Measurements from ENCODE around the gene FSTL4.
"Not testable (repeated sequence)": the region's sequence is repeated elsewhere in the genome, so short reads cannot be mapped to it uniquely, and the experiment has no call there.

The FSTL4 gene

DNA sequence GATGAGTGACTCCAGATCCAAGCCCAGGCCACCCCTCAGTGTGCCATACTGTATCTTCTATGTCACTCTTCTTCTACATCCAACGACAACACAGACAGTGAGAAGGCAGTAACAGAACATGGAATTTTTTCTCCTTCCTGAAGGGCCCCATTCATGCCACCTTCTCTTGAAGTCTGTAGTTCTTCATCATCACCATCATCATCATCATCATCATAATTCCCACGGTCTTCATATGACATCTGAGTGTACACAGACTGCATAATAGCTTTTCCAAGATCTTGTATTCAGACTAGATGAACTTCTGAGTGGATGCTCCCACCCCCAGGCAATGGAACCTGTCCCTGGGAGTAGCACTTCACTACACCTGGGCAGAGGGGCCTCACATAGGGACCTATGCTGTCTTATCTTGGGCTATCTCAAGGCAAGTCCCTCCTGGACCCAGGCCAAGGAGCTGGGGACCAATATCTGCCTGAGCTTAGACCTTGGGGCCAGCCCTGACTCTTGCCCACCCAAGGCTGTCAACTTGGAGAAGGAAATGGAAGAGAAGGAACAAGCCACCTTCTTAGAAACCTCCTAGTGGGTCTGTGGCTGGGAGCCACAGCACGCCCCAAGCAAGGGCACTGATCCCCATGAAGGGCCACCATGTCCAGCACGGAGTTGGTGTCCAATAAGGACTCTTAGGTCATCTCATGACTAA is 159.1 kb downstream of the FSTL4 start:
- DNase-seq, result no peak

DNA sequence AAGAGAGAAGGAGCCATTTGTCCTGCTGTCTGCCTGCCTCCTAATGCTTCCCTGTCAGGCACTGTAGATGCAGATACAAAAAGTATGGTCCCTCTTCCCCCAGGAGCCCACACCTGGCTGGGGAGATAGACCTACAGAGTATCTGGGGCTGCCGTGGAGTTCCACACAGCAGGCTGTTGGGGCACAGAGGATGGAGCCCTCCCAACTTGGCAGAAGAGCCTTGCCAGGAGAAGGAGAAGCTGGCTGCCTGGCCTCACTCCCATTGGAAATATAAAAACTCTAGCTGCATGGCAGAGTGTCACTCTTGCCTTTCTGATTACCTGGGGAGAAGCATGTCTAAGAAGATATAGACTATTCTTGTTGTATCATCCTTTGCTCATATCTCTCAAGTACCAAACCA is 160.4 kb downstream of the FSTL4 start:
- no peak for DNase-seq

- DNase-seq, result no peak
Observed at GRCh38 chr5:133450286-133450685, 162.1 kb downstream of the FSTL4 start.

GRCh38 chr5:133449181-133449580 is 163.2 kb downstream of the FSTL4 start:
- DNase-seq, result no peak

DNA sequence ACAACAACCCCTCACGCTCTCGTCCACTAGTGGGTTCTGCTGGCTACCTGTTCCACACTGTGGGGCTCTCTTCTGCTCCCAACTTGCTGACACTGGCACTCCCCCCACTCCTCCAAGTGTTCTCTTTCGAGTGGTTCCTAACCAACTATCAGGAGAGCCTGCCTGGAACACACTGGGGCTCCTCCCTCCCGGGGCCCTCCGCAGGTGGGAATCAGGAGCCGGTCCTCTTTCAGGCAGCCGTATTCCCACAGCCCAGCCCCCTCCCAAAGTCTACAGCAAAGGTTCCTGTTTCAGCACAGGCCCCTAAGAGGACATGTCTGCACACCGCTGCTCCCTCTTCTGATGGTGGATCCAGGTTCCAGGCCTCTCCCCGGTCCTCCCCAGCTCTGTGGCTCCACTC is 165.9 kb downstream of the FSTL4 start:
- DNase-seq, result no peak

DNA sequence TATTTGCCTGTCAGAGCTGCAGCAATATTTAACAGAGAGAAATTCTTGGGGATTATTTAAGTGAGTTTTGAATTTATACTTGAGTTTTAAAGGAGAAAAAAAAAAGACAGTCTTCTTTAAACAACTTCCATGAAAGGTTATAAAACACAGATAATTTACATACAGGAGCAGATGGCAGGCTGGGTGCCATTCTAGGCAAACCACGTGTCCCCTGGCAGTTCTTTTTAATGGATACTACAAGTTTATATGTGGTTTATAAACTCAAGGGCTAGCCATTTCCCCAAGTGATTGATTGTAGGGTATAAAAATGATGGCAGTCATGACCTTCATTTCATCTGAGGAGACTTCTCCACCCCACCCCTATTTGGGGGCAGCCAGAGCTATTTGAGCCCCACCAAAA is 166.6 kb downstream of the FSTL4 start:
- no peak for DNase-seq

DNA sequence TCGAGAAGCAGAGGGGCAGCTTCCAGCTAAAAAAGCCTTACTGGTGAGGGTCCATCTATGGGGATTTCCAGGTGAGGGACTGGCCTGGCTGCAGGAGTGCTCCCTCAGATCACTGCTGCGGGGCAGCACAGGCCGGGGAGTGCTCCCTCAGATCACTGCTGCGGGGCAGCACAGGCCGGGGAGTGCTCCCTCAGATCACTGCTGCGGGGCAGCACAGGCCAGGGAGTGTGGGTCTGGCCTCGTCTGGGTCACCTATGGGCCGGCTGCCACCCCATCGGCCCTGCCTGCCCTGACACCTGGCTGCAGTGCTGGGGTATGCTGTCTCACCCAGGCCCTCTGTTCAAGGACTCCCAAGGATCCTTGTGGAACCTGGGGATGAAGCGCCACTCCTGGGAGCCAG is 167.1 kb downstream of the FSTL4 start:
- not testable (repeated sequence) for DNase-seq

DNA sequence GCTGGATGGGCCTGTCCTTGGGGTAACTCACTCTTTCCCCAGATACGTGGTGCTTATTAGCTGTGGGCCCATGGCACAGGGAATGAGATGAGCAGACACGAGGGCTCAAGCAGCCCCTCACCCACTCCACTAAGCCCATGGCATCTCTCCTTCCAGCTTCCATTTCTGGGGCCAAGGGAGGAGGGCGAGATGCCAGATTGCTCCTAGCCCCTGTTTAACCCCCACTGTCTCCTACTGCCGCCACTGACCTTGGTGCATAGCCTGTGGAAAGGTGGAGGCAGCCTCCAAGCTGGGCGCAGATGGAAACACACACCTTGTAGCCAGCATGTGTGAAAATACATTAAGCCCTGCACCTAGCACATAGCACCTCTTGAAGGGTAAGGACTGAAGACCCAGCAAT is 167.6 kb downstream of the FSTL4 start:
- no peak for DNase-seq

DNA sequence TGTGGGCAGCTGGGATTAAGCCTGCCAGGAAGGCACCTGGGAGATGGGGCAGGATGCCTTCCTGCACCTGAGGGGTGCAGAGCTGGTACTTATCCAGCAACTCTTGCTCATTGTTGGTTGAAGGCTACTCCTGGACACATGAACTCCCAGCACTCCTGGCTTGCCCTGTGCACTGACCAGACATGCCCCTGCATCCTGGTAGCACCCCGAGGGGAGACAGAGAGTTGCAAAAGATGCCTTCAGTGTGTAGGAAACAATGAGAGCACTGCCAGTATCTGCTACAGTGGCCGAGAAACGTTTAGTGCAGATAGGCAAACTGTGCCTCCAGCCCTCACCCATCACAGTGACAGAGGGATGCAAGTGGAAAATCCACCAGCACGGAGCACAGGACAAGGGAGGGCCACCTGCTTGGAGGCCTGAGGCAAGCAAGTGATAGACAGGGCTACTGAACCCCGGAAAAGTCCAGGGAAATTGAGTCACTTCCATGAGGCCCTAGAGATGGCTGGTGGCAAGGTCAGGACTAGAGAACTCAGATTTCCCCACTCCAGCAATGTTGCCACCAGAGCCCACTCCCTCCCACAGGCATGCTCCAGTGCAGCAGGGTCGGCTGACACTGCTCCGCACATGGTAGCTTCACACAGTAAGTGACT is 171.1 kb downstream of the FSTL4 start:
- DNase-seq, result no peak

DNA sequence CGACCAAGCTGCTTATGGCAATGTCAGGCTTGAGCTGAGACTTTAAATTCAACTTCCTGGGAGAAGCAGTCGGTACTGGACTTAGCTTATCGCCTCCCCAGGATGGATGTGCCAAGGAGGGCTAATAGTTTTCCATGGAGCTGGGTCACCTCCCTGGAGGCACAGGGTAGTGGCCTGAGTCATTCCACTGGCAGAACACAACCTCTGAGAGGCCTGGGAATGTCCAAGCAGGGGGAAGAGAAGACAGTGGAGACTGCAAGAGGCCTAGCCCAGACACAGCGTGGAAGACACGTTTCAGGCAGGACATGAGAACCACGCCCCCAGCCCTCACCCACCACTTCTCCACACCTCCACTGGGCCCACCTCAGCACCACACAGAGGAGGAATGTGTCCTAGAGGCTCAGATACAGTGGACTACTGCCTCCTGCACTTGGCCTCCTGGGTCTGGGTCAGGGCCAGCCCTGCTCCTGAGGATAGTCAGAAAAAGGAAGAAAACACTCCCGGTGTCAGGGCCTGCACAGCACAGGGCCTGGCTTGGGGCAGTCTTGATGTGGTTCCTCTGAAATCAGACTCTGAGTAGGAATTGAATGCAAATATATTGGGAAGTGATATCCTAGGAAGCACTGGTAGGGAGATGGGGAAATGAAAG is 171.8 kb downstream of the FSTL4 start:
- DNase-seq, result no peak

GRCh38 chr5:133439859-133440258 is 172.5 kb downstream of the FSTL4 start:
- DNase-seq, result no peak

DNA sequence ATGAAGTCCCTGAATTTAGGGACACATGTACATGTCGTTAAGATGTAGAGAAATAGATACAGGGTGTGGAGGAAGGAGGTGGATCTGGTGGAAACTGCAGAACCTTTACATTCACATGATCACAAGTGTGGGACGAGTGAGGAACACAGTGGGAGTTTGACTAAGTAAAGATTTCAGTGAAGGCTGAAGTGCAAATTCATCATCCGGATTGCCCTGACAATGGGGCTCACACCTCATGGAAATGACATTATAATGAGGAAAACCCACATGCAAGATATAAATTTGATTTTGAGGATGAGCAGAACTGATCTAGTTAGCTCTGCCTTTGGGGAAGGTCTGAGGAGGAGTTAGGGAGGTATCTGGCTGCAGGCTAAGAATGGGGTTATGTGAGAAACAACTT is 173.9 kb downstream of the FSTL4 start:
- DNase-seq, result no peak

- DNase-seq, result no peak
Observed at GRCh38 chr5:133434336-133434735, 178.0 kb downstream of the FSTL4 start.

GRCh38 chr5:133433641-133434040 is 178.7 kb downstream of the FSTL4 start:
- DNase-seq, result no peak

DNA sequence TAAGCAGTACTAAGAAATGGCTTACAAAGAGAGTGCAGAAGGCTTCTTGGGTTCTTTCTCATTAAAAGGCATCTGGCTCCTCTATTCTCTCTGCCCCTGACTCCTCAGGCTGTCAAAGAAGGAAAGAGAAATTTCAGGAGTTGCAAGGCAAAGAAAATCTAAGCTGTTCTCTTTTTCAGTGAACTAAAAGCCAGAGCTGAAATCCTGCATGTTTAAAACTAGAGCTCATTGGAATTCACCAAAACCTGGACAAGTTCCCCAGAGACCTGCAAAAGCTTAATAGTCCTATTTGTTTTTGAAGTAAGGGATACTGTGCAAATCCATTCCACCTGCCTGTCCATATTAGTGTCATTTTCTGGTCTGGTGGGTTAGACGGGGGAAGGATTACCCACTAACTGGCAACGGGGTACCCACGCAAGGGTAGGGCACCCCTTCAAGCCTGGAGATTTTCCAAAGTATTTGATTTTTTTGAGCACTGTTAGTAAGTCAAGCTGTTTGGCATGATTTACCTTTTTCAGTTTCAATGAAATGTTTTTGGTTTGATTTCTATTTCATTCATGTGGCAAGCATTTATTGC is 179.3 kb downstream of the FSTL4 start:
- DNase-seq, result no peak

GRCh38 chr5:133431326-133431865 is 180.9 kb downstream of the FSTL4 start:
- DNase-seq, result no peak

DNA sequence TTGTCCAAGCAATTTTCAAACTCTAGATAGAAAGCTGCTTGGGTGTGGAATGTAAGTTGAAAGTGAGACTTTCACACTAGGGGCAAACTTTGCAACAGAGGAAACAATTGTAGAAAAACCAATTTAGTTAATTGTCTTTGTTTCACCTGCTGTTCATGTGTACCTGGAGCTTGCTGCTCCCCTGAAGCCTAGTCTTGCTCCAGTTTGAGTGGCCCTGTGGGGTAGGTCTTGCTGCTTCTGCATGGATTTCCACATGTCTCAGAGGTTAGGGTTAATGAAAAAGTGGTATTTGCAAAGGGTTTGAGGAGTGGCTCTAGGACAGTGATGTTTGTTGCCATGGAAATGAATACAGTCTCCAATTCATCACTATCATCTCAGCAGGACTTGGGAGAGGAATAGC is 182.2 kb downstream of the FSTL4 start:
- DNase-seq, result no peak

DNA sequence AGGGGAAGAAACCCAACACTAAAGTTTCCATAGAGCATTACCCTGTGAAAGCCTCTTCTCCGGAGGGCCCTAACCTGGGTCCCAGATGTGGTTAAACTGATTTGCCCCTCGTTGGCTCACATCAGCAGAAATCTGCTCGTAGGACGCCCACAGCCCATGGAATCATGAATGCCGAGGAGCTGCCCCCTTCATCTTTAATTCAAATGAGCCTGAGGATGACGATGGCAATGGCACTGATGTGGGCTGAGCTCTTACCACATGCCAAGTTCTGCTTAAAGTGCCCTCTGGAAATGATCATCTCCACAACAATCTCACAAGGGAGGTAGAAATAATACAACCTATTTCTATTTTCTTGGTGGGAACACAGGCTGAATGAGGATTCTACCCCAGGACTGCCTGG is 183.3 kb downstream of the FSTL4 start:
- no peak for DNase-seq

- DNase-seq, result no peak
Observed at GRCh38 chr5:133428072-133428660, 184.2 kb downstream of the FSTL4 start.

DNA sequence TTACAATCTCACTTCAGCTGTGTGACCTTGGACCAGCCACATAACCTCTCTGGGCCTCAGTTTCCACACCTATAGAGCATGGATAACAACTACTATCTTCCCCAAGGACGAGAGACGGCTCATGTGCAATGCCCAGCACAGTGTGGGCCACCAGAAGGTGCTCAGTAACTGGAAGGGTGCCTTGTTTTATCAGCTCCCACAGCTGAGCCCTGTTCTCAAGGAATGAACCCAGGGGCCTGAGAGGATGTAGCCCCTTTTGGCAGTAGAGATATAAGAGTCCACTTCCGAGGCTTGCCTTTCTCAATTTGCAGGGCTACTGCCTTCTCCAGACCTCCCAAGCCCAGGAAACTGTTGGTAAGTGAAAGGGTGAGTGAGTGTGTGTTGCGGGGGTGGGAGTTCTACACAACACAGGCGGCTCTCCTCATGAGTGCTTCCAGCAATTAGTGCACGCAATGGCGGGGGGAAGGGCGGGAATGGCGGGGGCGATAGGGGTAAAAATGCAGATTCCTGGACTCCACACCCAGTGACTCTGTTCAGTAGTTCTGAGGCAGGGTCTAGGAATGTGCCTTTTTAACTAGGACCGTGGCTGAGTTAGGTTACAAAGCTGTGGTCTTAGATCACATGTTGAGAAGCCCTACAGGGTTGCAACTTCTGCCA is 185.1 kb downstream of the FSTL4 start:
- no peak for DNase-seq

GRCh38 chr5:133426264-133426663 is 186.1 kb downstream of the FSTL4 start:
- no peak for DNase-seq

DNA sequence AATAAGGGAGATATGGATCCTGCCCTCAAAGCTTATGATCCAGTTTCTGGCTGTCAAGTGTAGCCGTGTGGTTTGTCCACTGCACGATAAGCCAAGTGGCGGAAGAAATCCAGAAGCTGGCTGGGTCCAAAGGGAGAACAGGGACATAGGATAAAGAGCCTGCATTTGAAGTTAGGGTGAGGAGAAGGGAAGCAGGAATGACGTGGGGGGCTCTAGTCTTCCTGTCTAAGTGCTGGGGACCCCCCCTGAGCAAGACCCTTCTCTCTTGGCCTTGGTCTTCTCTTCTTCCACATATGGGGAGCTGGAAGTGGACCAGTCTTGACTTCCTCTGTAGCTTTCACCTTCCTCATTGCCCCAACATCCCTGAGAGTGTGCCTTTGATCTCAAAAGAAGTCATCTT is 186.6 kb downstream of the FSTL4 start:
- DNase-seq, result no peak

DNA sequence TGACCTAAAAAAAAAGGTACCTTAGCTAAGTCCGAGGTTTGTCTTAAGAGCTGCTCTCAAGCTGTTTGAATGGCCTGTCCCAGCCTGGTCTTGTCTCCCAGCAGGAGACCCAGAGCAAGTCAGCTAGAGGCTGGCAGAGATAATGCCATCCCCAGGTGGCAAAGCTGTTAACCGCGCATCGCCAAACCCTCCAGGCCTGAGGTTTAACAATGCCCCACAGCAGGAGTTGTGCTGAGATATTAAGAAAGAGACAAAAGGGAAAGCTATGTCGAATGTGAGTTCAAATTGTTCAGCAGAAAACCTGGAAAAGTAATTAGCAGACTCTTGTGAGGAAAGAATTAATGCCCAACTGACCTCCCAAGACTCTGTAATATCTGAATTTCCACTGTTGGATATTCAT is 187.1 kb downstream of the FSTL4 start:
- no peak for DNase-seq
